NOMO-1 treated with dmso at 0.1 percent for 144 hours (cell line): ENCODE data around the gene GTF2H1.
"Not testable (repeated sequence)": the region's sequence is repeated elsewhere in the genome, so short reads cannot be mapped to it uniquely, and the experiment has no call there.

Experiments
- DNase-seq: peaks from one replicate; lab custom pipeline; 2025; ENCODE audit not compliant: unreplicated experiment; lab: John Stamatoyannopoulos, UW

Gene GTF2H1

GRCh38 chr11:18372201-18372600 lies 49.8 kb downstream of the GTF2H1 start:
- DNase-seq: no peak

GRCh38 chr11:18374956-18375355 lies 52.6 kb downstream of the GTF2H1 start:
- no peak for DNase-seq

- no peak for DNase-seq
Measured at GRCh38 chr11:18375941-18376340, 53.6 kb downstream of the GTF2H1 start.

- DNase-seq: no peak
Measured at GRCh38 chr11:18379201-18379600, 56.8 kb downstream of the GTF2H1 start.

- peak; percentile 16 for DNase-seq
Measured at GRCh38 chr11:18383388-18384156, 61.2 kb downstream of the GTF2H1 start.

GRCh38 chr11:18384157-18384641 lies 61.8 kb downstream of the GTF2H1 start:
- no peak for DNase-seq

- DNase-seq: no peak
Measured at GRCh38 chr11:18390088-18390487, 67.7 kb downstream of the GTF2H1 start.

GRCh38 chr11:18392434-18393321 lies 70.3 kb downstream of the GTF2H1 start:
- DNase-seq: no peak

- no peak for DNase-seq
Measured at GRCh38 chr11:18393581-18394274, 71.4 kb downstream of the GTF2H1 start.

GRCh38 chr11:18394275-18394927 lies 72.0 kb downstream of the GTF2H1 start, which contains the start of gene LDHA:
Gene LDHA (plus strand): TSS chr11:18394563. CDS start chr11:18396843, 2,280 bp downstream.
- DNase-seq: peak; percentile 87

GRCh38 chr11:18394928-18395734 lies 72.8 kb downstream of the GTF2H1 start:
- no peak for DNase-seq

GRCh38 chr11:18395735-18396504 lies 73.6 kb downstream of the GTF2H1 start:
- DNase-seq: peak; percentile 97

- DNase-seq: no peak
Measured at GRCh38 chr11:18397921-18398320, 75.6 kb downstream of the GTF2H1 start.

GRCh38 chr11:18401077-18401476 lies 78.7 kb downstream of the GTF2H1 start:
- not testable (repeated sequence) for DNase-seq

- no peak for DNase-seq
Measured at GRCh38 chr11:18404062-18404461, 81.7 kb downstream of the GTF2H1 start.

GRCh38 chr11:18407400-18407799 lies 85.0 kb downstream of the GTF2H1 start:
- DNase-seq: not testable (repeated sequence)

GRCh38 chr11:18408558-18409291 lies 86.4 kb downstream of the GTF2H1 start:
- no peak for DNase-seq

- no peak for DNase-seq
Measured at GRCh38 chr11:18416459-18416858, 94.1 kb downstream of the GTF2H1 start.
